ENCODE data around the gene EVA1A. TPM values are rescaled to one million over a fixed set of nuclear protein-coding genes. Genes with fewer than 3 reads are reported as not detected.

The EVA1A gene
- total RNA-seq, 1 donor from 2014 or later = 112 TPM

GRCh38 chr2:75540994-75541393 is 19.7 kb downstream of the EVA1A start:
- peaks cover 3% of the 10 kb centered on the region for H3K36me3 ChIP-seq (ENCODE audit: control insufficient read depth, insufficient read depth, low read length)
- H3K4me3 ChIP-seq (ENCODE audit: low read depth, low read length) = no peak overlapping the region
- no peak for DNase-seq (ENCODE audit: low read depth)
- no peaks in the 10 kb centered on the region for H3K27me3 ChIP-seq (ENCODE audit: control insufficient read depth, insufficient read depth, low read length)
- no peak for TF ChIP-seq CTCF (IDR thresholded peaks at IDR 0.05; ENCODE audit: insufficient read depth, low read length, poor library complexity, severe bottlenecking)

DNA sequence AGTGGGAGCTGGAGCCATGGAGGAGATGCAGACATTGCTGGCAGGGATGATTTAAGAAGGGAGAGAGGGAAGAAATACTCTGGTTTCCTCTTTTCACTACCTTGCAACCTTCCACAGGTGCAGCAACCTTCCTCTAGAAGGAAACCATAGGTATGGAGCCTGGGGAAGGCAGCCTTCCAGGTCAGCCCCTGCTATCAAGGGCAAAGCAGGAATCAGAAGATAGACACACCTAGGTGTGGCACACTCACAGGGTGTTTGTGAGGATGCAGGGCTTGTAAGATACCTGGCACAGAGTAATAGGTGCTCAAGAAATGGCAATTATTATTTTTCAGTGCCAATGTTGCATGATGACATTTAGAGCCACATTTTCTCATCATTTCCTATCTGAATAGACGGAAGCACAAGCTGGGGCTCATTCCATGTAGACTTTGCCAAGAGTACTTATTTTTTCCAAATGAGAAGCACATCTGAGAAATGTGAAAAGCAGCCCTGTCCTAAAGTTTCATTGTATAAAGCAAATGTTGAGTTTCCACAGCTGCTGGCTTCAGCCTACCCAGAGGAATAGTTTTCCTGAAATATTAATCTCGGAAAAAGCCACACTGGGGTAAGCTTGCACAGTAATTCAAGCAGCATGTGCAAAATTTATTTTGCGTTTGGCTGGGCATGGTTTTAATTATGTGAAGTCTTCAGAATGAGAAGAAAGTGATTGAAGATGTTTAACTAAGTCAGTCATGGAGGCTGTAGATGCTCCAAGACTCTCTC is 20.6 kb downstream of the EVA1A start:
- Histone ChIP-seq H3K36me3 (ENCODE audit: control insufficient read depth, insufficient read depth, low read length) (peaks cover 3% of the 10 kb centered on the region), H3K27me3 (ENCODE audit: control insufficient read depth, insufficient read depth, low read length) (no peaks in the 10 kb centered on the region), H3K4me3 (ENCODE audit: low read depth, low read length) (no peak overlapping the region)
- no peak for TF ChIP-seq CTCF (IDR thresholded peaks at IDR 0.05; ENCODE audit: insufficient read depth, low read length, poor library complexity, severe bottlenecking)
- no peak for DNase-seq (ENCODE audit: low read depth)

DNA sequence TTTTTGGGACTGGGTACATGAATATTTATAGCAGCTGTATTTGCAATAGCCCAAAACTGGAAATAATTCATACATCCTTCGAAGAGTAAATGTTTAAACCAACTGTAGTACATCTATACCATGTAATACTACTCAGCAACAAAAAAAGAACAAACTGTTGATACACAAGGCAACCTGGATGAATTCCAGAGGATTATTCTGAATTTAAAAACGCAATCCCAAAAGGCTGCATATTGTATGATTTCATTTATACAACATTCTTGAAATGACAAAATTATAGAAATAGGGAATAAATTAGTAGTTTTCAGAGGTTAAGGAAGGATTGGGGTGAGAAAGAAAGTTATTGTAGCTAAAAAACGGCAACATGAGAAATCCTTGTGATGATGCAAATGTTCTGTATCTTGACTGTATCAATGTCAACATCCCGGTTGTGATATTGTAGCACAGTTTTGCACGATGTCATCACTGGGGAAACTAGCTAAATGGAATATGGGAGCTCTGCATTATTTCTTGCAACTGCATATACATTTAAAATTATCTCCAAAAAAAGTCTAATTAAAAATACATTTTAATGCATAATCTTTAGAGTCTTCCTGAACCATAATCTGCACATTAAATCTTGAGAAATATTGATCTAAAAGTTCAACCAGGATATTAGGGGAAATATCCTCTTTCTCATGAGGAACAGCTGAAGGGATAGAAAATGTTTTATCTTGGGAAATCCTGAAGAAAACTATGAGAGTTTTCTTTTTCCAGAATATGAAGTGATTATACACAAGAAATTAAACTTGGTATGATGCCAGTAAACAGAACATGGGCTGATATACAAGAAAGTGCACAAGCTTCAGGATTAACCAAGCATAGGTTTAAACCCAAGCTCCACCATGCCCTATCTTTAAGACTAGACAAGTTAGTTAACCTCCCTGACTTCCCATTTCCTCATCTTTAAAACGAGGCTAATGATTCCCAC is 21.9 kb downstream of the EVA1A start:
- TF ChIP-seq CTCF (IDR thresholded peaks at IDR 0.05; ENCODE audit: insufficient read depth, low read length, poor library complexity, severe bottlenecking) = no peak
- no peak overlapping the region for H3K4me3 ChIP-seq (ENCODE audit: low read depth, low read length)
- DNase-seq (ENCODE audit: low read depth) = no peak

GRCh38 chr2:75537658-75538057 is 23.1 kb downstream of the EVA1A start:
- no peak for TF ChIP-seq CTCF (IDR thresholded peaks at IDR 0.05; ENCODE audit: insufficient read depth, low read length, poor library complexity, severe bottlenecking)
- no peak overlapping the region for H3K4me3 ChIP-seq (ENCODE audit: low read depth, low read length)
- no peaks in the 10 kb centered on the region for H3K27me3 ChIP-seq (ENCODE audit: control insufficient read depth, insufficient read depth, low read length)
- peaks cover 3% of the 10 kb centered on the region for H3K36me3 ChIP-seq (ENCODE audit: control insufficient read depth, insufficient read depth, low read length)
- DNase-seq (ENCODE audit: low read depth) = no peak

More for the DNA sequence above, 21.9 kb downstream of the EVA1A start:
- Histone ChIP-seq H3K27me3 (ENCODE audit: control insufficient read depth, insufficient read depth, low read length) (no peaks in the 10 kb centered on the region), H3K36me3 (ENCODE audit: control insufficient read depth, insufficient read depth, low read length) (peaks cover 3% of the 10 kb centered on the region)

- DNase-seq (ENCODE audit: low read depth) = no peak
- Histone ChIP-seq H3K27me3 (ENCODE audit: control insufficient read depth, insufficient read depth, low read length) (no peaks in the 10 kb centered on the region), H3K36me3 (ENCODE audit: control insufficient read depth, insufficient read depth, low read length) (no peaks in the 10 kb centered on the region), H3K4me3 (ENCODE audit: low read depth, low read length) (no peak overlapping the region)
- no peak for TF ChIP-seq CTCF (IDR thresholded peaks at IDR 0.05; ENCODE audit: insufficient read depth, low read length, poor library complexity, severe bottlenecking)
These were observed 27.6 kb downstream of the EVA1A start for GRCh38 chr2:75533135-75533534.
